ENCODE results near the gene BAK1. TPM values are rescaled to one million over a fixed set of nuclear protein-coding genes. Genes with fewer than 3 reads are reported as not detected.

The BAK1 gene
- total and polyA plus RNA-seq, 2 of the 13 experiments (the other 11 are each of a cell fraction or from before 2014, with no cell fraction given), result 15.0 to 23.8 TPM

GRCh38 chr6:33583591-33584155, 3.6 kb upstream of the BAK1 start (continued):
- no peak for TF ChIP-seq THAP9 (CRISPR knock-in tag; IDR thresholded peaks at IDR 0.05; ENCODE audit: borderline replicate concordance)
- no peak for TF ChIP-seq ZNF501 (CRISPR knock-in tag; IDR thresholded peaks at IDR 0.05)
- no peak for TF ChIP-seq ZNF251 (CRISPR knock-in tag; IDR thresholded peaks at IDR 0.05)
- TF ChIP-seq XRCC5 (optimal IDR thresholded peaks at IDR 0.05; ENCODE audit: low read length), result peak; percentile 81
- no peak for TF ChIP-seq ZNF280B (CRISPR knock-in tag; IDR thresholded peaks at IDR 0.05; ENCODE audit: borderline replicate concordance)
- TF ChIP-seq ELF3 (CRISPR knock-in tag; IDR thresholded peaks at IDR 0.05), result no peak
- no peak for TF ChIP-seq NKX3-1 (CRISPR knock-in tag; IDR thresholded peaks at IDR 0.05)
- no peak for TF ChIP-seq PBX3 (CRISPR knock-in tag; IDR thresholded peaks at IDR 0.05; ENCODE audit: borderline replicate concordance)
- no peak for TF ChIP-seq SP1 (IDR thresholded peaks at IDR 0.05)
- TF ChIP-seq SP1 (CRISPR knock-in tag; IDR thresholded peaks at IDR 0.05), result no peak
- TF ChIP-seq CEBPZ (IDR thresholded peaks at IDR 0.05; ENCODE audit: low read length), result no peak
- no peak for TF ChIP-seq NFE2L2 (IDR thresholded peaks at IDR 0.05; ENCODE audit: low read length)
- TF ChIP-seq MAX (IDR thresholded peaks at IDR 0.05), result 0 out of 2 replicates have a peak, but pooled peaks have one; percentile 28
- no peak for TF ChIP-seq ZNF234 (CRISPR knock-in tag; conservative IDR thresholded peaks at IDR 0.05)
- no peak for TF ChIP-seq ZBED4 (CRISPR knock-in tag; IDR thresholded peaks at IDR 0.05; ENCODE audit: borderline replicate concordance)

Data from HepG2 (cell line).